GM21381 (cell line): ENCODE measurements around the gene C1orf87.

ENCODE experiments used
- ATAC-seq: cut with Tn5 transposase; IDR thresholded peaks from one replicate; pipeline ENCODE4 v1.9.1; 2021; ENCODE audit warnings: mild to moderate bottlenecking, moderate library complexity; ENCODE audit not compliant: unreplicated experiment

Gene C1orf87

GRCh38 chr1:60063561-60063960 lies 10.0 kb downstream of the C1orf87 start:
- ATAC-seq, result no peak

- ATAC-seq, result no peak
Measured at GRCh38 chr1:60059468-60059867, 14.1 kb downstream of the C1orf87 start.

GRCh38 chr1:60055336-60055735 lies 18.2 kb downstream of the C1orf87 start:
- ATAC-seq, result no peak

- ATAC-seq, result no peak
Measured at GRCh38 chr1:60054374-60054773, 19.2 kb downstream of the C1orf87 start.

- ATAC-seq, result no peak
Measured at GRCh38 chr1:60052601-60053000, 21.0 kb downstream of the C1orf87 start.

- ATAC-seq, result no peak
Measured at GRCh38 chr1:60051191-60051590, 22.4 kb downstream of the C1orf87 start.

GRCh38 chr1:60049188-60049587 lies 24.4 kb downstream of the C1orf87 start:
- ATAC-seq, result no peak

- no peak for ATAC-seq
Measured at GRCh38 chr1:60044881-60045280, 28.7 kb downstream of the C1orf87 start.

- ATAC-seq, result no peak
Measured at GRCh38 chr1:60041783-60042182, 31.8 kb downstream of the C1orf87 start.

GRCh38 chr1:60037669-60038068 lies 35.9 kb downstream of the C1orf87 start:
- no peak for ATAC-seq

GRCh38 chr1:60036856-60037460 lies 36.6 kb downstream of the C1orf87 start:
- no peak for ATAC-seq

GRCh38 chr1:60035921-60036320 lies 37.6 kb downstream of the C1orf87 start:
- no peak for ATAC-seq

GRCh38 chr1:60034999-60035398 lies 38.6 kb downstream of the C1orf87 start:
- ATAC-seq, result no peak

- no peak for ATAC-seq
Measured at GRCh38 chr1:60033066-60033465, 40.5 kb downstream of the C1orf87 start.

- no peak for ATAC-seq
Measured at GRCh38 chr1:60031146-60031545, 42.4 kb downstream of the C1orf87 start.

- ATAC-seq, result no peak
Measured at GRCh38 chr1:60025552-60025951, 48.0 kb downstream of the C1orf87 start.

- ATAC-seq, result no peak
Measured at GRCh38 chr1:60017508-60018205, 55.9 kb downstream of the C1orf87 start.

- ATAC-seq, result no peak
Measured at GRCh38 chr1:60010690-60011089, 62.9 kb downstream of the C1orf87 start.

GRCh38 chr1:60008500-60008899 lies 65.1 kb downstream of the C1orf87 start:
- ATAC-seq, result no peak

GRCh38 chr1:60000625-60001024 lies 72.9 kb downstream of the C1orf87 start:
- no peak for ATAC-seq

- ATAC-seq, result no peak
Measured at GRCh38 chr1:59999746-60000145, 73.8 kb downstream of the C1orf87 start.

- no peak for ATAC-seq
Measured at GRCh38 chr1:59999006-59999405, 74.6 kb downstream of the C1orf87 start.
